IPS-18a (cell line): ENCODE results near the gene ZNF81.

Experiments used
- H3K27ac ChIP-seq: one replicate; pipeline ENCODE4 v1.5.1; 2013; ENCODE audit warnings: low read length
- H3K27me3 ChIP-seq: one replicate; pipeline ENCODE4 v1.6.1; 2013; ENCODE audit warnings: mild to moderate bottlenecking, low read length; ENCODE audit not compliant: control insufficient read depth, insufficient read depth
- H3K36me3 ChIP-seq: one replicate; pipeline ENCODE4 v1.6.1; 2013; ENCODE audit warnings: low read depth, low read length; ENCODE audit not compliant: control insufficient read depth
- H3K4me1 ChIP-seq: one replicate; pipeline ENCODE4 v1.6.1; 2013; ENCODE audit warnings: low read depth, low read length; ENCODE audit not compliant: control insufficient read depth
- H3K4me3 ChIP-seq: one replicate; pipeline ENCODE4 v1.5.1; 2013; ENCODE audit warnings: low read length
- H3K9ac ChIP-seq: one replicate; pipeline ENCODE4 v1.6.1; 2013; ENCODE audit warnings: mild to moderate bottlenecking, low read length, moderate library complexity
- H3K9me3 ChIP-seq: one replicate; pipeline ENCODE4 v1.6.1; 2013; ENCODE audit warnings: low read depth, low read length; ENCODE audit not compliant: control insufficient read depth

ZNF81 gene

DNA sequence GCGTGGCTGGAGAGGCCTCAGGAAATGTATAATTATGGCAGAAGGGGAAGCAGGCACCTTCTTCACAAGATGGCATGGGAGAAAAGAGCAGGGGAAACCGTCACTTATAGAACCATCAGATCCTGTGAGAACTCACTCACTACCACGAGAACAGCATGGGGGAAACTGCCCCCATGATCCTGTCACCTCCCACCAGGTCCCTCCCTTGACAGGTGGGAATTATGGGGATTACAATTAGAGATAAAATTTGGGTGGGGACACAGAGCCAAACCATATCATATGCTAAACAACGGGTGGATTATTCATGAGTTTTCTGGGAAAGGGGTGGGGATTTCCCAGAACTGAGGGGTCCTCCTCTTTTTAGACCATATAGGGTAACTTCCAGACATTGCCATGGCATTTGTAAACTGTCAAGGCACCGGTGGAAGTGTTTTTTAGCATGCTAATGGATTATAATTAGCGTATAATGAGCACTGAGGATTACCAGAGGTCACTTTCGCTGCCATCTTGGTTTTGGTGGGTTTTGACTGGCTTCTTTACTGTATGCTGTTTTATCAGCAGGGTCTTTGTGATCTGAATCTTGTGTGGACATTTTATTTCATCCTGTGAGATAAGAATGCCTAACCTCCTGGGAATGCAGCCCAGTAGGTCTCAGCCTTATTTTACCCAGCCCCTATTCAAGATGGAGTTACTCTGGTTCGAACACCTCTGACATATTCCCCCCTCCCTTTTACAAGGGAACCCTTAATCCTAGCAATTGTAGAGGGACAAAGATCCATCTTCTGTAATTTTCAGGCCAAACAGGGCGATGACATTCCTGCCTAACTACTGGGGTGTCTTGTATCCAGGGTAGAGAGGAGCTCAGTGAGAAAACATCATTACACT lies 27.6 kb upstream of the ZNF81 start:
- no peak overlapping the region for H3K4me3 ChIP-seq
- H3K9ac ChIP-seq, result no peak overlapping the region
- no peaks in the 10 kb centered on the region for H3K27me3 ChIP-seq
- no peak overlapping the region for H3K27ac ChIP-seq
- no peaks in the 10 kb centered on the region for H3K4me1 ChIP-seq
- peaks cover 8% of the 10 kb centered on the region for H3K9me3 ChIP-seq
- no peaks in the 10 kb centered on the region for H3K36me3 ChIP-seq

DNA sequence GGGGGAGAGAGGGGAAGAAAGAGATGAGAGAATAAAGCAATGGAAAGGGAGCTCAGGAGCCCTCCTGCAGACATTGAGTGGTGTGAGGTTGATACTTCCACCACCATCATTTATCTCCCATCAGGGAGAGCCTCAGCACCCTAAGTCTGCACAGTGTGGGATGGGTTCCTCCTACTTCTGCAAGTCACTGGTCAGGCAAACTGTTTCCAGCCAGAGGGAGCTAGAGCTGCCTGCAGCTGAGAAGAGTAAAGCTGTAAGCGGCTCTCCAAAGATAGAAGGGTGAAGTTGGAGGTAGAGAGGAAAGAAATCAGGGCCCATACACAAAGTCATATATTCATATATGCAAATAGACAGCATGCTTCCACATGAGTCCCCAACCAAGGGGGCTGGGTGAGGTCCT lies 21.9 kb upstream of the ZNF81 start:
- Histone ChIP-seq H3K4me1 (peaks cover 8% of the 10 kb centered on the region), H3K27me3 (no peaks in the 10 kb centered on the region), H3K9ac (no peak overlapping the region), H3K27ac (no peak overlapping the region), H3K9me3 (peaks cover 23% of the 10 kb centered on the region), H3K4me3 (no peak overlapping the region), H3K36me3 (no peaks in the 10 kb centered on the region)

- Histone ChIP-seq H3K4me3 (peak overlapping the region; percentile 38), H3K9me3 (peaks cover 29% of the 10 kb centered on the region), H3K4me1 (peaks cover 8% of the 10 kb centered on the region), H3K36me3 (no peaks in the 10 kb centered on the region), H3K27me3 (no peaks in the 10 kb centered on the region), H3K9ac (peak overlapping the region; percentile 31), H3K27ac (peak overlapping the region; percentile 69)
These were observed 20.5 kb upstream of the ZNF81 start for GRCh38 chrX:47815901-47816845.

GRCh38 chrX:47817421-47817820 lies 19.3 kb upstream of the ZNF81 start:
- no peak overlapping the region for H3K4me3 ChIP-seq
- peaks cover 29% of the 10 kb centered on the region for H3K9me3 ChIP-seq
- no peaks in the 10 kb centered on the region for H3K27me3 ChIP-seq
- peaks cover 8% of the 10 kb centered on the region for H3K4me1 ChIP-seq
- H3K36me3 ChIP-seq, result no peaks in the 10 kb centered on the region
- H3K27ac ChIP-seq, result no peak overlapping the region
- no peak overlapping the region for H3K9ac ChIP-seq

GRCh38 chrX:47817897-47818296 lies 18.8 kb upstream of the ZNF81 start:
- H3K4me3 ChIP-seq, result no peak overlapping the region
- H3K27ac ChIP-seq, result no peak overlapping the region
- no peak overlapping the region for H3K9ac ChIP-seq
- H3K36me3 ChIP-seq, result no peaks in the 10 kb centered on the region
- peaks cover 29% of the 10 kb centered on the region for H3K9me3 ChIP-seq
- H3K27me3 ChIP-seq, result no peaks in the 10 kb centered on the region
- peaks cover 8% of the 10 kb centered on the region for H3K4me1 ChIP-seq

GRCh38 chrX:47828984-47829383 lies 7.7 kb upstream of the ZNF81 start:
- Histone ChIP-seq H3K4me1 (no peaks in the 10 kb centered on the region), H3K4me3 (no peak overlapping the region), H3K27me3 (no peaks in the 10 kb centered on the region)

GRCh38 chrX:47831788-47832187 lies 4.9 kb upstream of the ZNF81 start:
- H3K4me3 ChIP-seq, result no peak overlapping the region
- no peak overlapping the region for H3K9ac ChIP-seq
- no peaks in the 10 kb centered on the region for H3K4me1 ChIP-seq
- no peaks in the 10 kb centered on the region for H3K9me3 ChIP-seq
- H3K27me3 ChIP-seq, result no peaks in the 10 kb centered on the region
- H3K27ac ChIP-seq, result no peak overlapping the region
- H3K36me3 ChIP-seq, result no peaks in the 10 kb centered on the region

More at GRCh38 chrX:47828984-47829383, 7.7 kb upstream of the ZNF81 start:
- Histone ChIP-seq H3K27ac (no peak overlapping the region), H3K9me3 (no peaks in the 10 kb centered on the region), H3K36me3 (no peaks in the 10 kb centered on the region), H3K9ac (no peak overlapping the region)

DNA sequence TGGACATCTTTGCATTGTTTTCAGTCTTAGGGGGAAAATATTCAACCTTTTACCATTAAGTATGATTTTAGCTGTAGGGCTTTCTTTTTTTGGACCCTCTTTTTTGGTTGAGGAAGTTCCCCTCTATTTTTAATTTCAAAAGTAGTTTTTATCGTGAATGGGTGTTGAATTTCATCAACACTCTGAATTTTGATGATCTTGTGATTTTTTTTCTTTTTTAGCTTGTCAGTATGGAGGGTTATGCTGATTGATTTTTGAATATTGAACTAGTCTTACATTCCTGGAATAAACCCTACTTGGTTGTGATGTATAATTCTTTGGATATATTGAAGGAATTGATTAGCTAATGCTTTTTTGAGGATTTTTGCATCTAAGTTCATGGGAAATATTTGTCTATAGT lies 1.7 kb downstream of the ZNF81 start:
- Histone ChIP-seq H3K27ac (no peak overlapping the region), H3K27me3 (no peaks in the 10 kb centered on the region), H3K36me3 (no peaks in the 10 kb centered on the region), H3K4me1 (no peaks in the 10 kb centered on the region), H3K4me3 (no peak overlapping the region), H3K9me3 (no peaks in the 10 kb centered on the region), H3K9ac (no peak overlapping the region)

DNA sequence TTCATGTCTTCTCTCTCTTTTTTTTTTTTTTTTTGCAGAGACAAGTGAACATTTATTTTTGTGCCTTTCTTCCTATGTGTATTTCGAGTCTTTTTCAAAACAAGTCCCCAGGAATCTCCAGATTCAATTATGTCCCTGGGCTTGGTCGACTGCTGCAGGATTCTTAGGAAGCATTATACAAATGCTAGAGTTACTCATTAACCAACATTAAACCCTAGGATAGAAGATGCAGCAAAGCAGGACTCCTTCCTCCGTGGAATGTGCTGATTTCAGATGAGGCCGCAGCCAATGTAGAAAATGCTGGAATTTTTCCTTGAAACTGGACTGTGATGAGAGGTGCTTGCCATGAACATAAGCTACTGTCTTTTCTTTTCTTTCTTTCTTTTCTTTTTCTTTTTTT lies 3.4 kb downstream of the ZNF81 start:
- Histone ChIP-seq H3K4me3 (no peak overlapping the region), H3K9ac (no peak overlapping the region), H3K27me3 (no peaks in the 10 kb centered on the region), H3K4me1 (no peaks in the 10 kb centered on the region), H3K36me3 (no peaks in the 10 kb centered on the region), H3K9me3 (peaks cover 11% of the 10 kb centered on the region), H3K27ac (no peak overlapping the region)

GRCh38 chrX:47843363-47843762 lies 6.7 kb downstream of the ZNF81 start:
- H3K4me1 ChIP-seq, result no peaks in the 10 kb centered on the region
- no peak overlapping the region for H3K27ac ChIP-seq
- no peaks in the 10 kb centered on the region for H3K27me3 ChIP-seq
- H3K36me3 ChIP-seq, result peaks cover 4% of the 10 kb centered on the region
- no peak overlapping the region for H3K4me3 ChIP-seq
- no peak overlapping the region for H3K9ac ChIP-seq
- peaks cover 11% of the 10 kb centered on the region for H3K9me3 ChIP-seq

DNA sequence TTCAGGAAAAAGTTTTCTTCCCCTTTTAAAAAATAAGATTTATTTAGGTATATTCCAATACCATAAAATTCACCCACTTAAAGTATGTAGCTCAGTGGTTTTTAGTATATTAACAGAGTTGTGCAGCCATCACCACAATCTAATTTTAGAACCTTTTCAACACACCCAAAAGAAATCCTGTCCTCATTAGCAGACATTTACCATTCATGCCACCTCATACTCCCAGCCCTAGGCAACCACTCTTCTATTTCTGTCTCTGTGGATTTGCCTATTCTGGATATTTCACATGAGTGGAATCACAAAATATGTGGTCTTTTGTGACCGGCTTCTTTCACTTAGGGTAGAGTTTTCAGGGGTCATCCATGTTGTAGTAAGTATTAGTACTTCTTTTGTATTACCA lies 7.4 kb downstream of the ZNF81 start:
- no peak overlapping the region for H3K9ac ChIP-seq
- no peaks in the 10 kb centered on the region for H3K4me1 ChIP-seq
- peaks cover 4% of the 10 kb centered on the region for H3K36me3 ChIP-seq
- peaks cover 11% of the 10 kb centered on the region for H3K9me3 ChIP-seq
- no peak overlapping the region for H3K4me3 ChIP-seq
- no peak overlapping the region for H3K27ac ChIP-seq
- H3K27me3 ChIP-seq, result no peaks in the 10 kb centered on the region
